Smooth muscle cell (in vitro differentiated cells): ENCODE measurements around the gene KAZN. TPM values are rescaled to one million over a fixed set of nuclear protein-coding genes. Genes with fewer than 3 reads are reported as not detected.

Source experiments
- DNase-seq: peaks from one replicate; lab custom pipeline; 2025; ENCODE audit not compliant: unreplicated experiment; lab: John Stamatoyannopoulos, UW
- H2AFZ ChIP-seq: fragments of 200-600 bp; sonication (generic); 2 replicates; pipeline ENCODE4 v1.6.0; 2016; ENCODE audit warnings: antibody characterized with exemption, low read depth, mild to moderate bottlenecking
- H3F3A ChIP-seq: fragments of 200-600 bp; sonication (generic); 2 replicates; pipeline ENCODE4 v1.6.0; 2017; ENCODE audit warnings: antibody characterized with exemption, low read depth
- H3K27ac ChIP-seq: fragments of 200-600 bp; sonication (generic); 2 replicates; pipeline ENCODE4 v1.5.1; 2016; ENCODE audit warnings: low read depth, mild to moderate bottlenecking
- H3K27me3 ChIP-seq: fragments of 200-600 bp; sonication (generic); 2 replicates; pipeline ENCODE4 v1.6.1; 2016; ENCODE audit warnings: low read depth, mild to moderate bottlenecking
- H3K36me3 ChIP-seq: fragments of 200-600 bp; sonication (generic); 2 replicates; pipeline ENCODE4 v1.5.1; 2016; ENCODE audit warnings: low read depth
- H3K4me1 ChIP-seq: fragments of 200-600 bp; sonication (generic); 2 replicates; pipeline ENCODE4 v1.5.1; 2016; ENCODE audit warnings: low read depth
- H3K4me2 ChIP-seq: fragments of 200-600 bp; sonication (generic); 2 replicates; pipeline ENCODE4 v1.6.0; 2016; ENCODE audit warnings: mild to moderate bottlenecking
- H3K4me3 ChIP-seq: fragments of 200-600 bp; sonication (generic); 2 replicates; pipeline ENCODE4 v1.5.1; 2016; ENCODE audit warnings: mild to moderate bottlenecking
- H3K79me2 ChIP-seq: fragments of 200-600 bp; sonication (generic); 2 replicates; pipeline ENCODE4 v1.6.0; 2016; ENCODE audit warnings: low read depth, mild to moderate bottlenecking
- H3K9ac ChIP-seq: fragments of 200-600 bp; sonication (generic); 2 replicates; pipeline ENCODE4 v1.6.0; 2016; ENCODE audit warnings: low read depth
- H3K9me3 ChIP-seq: fragments of 200-600 bp; sonication (generic); replicated peaks from 2 replicates; pipeline ENCODE4 v1.5.1; 2016; ENCODE audit warnings: low read depth
- H4K20me1 ChIP-seq: fragments of 200-600 bp; sonication (generic); 2 replicates; pipeline ENCODE4 v1.6.0; 2016; ENCODE audit warnings: low read depth
- WGBS: methylation state at CpG from one replicate; pipeline ENCODE4 v1.1.7; 2016; ENCODE audit warnings: low lambda C conversion rate; 5-methylcytosine and 5-hydroxymethylcytosine counted together
- polyA plus RNA-seq: library from polyadenylated mRNA; unstranded; fragments of >200 nt; fragmentation: Nextera tagmentation; extraction: Ambion mirVana; gene quantifications from 2 replicates; pipeline ENCODE4 v1.2.1, GENCODE V29; 2016
- total RNA-seq: library from RNA; depleted of rRNA; stranded (reverse); fragments of >200 nt; gene quantifications from 2 replicates; pipeline ENCODE4 v1.2.3, GENCODE V29; 2014
- TF ChIP-seq, protein P1 (sequence below): fragments of 200-600 bp; sonication (generic); IDR thresholded peaks from 2 replicates; pipeline ENCODE4 v1.5.1; 2017; ENCODE audit warnings: borderline replicate concordance, mild to moderate bottlenecking, antibody characterized with exemption; ENCODE audit not compliant: insufficient read depth, poor library complexity, severe bottlenecking

Gene KAZN
- total and polyA plus RNA-seq, 2 experiments from 2014 or later = 6.3 to 8.2 TPM

DNA sequence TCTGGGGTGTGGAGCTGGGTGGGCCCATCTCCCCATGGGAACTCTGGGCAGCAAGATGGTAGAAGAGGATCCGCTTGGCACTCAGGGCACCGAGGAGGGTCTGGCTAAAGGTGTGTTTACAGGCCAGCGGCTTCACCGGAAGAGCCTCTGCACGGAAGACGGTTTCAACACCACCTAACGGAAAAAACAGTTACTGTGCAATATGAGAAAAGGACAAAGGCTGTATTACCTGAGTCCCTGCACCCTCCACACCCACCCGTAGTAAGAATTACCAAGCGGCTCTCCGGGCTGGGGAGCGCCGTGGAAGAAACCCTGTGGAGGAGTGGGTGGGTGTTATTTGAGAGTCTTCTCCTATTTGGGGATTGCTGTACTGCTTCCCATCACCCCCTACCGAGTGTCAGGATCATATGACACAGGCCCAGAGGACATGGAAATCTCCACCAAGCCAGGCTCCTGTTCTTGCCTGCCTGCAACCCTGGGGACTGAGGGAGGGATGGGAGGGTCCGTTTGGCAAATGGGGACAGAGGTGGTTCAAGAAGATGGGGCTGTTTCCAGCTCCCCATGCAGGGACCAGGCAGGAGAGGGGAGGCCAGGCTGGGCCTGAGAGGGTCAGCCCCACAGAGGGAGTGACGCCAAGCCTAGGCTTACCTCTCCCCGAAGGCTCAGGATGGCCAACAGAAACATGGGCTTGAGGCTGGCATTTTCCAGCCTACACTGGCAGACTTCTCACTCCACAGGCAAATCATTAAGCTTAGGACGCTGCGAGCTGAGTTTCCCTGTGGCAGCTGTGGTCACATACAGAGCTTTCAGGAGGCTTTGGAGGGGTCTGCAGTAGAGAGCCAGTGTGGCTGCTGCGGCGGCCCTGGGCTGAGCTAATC is 351.6 kb downstream of the KAZN start:
- H3K4me1 ChIP-seq = peaks cover 24% of the 10 kb centered on the region
- H3K9me3 ChIP-seq = no peaks in the 10 kb centered on the region
- H3K27ac ChIP-seq = no peak overlapping the region
- no peaks in the 10 kb centered on the region for H4K20me1 ChIP-seq
- no peak for DNase-seq
- H3K27me3 ChIP-seq = no peaks in the 10 kb centered on the region
- H3K36me3 ChIP-seq = no peaks in the 10 kb centered on the region
- H3K9ac ChIP-seq = no peak overlapping the region
- H3K79me2 ChIP-seq = peaks cover 4% of the 10 kb centered on the region
- no peak overlapping the region for H3K4me2 ChIP-seq
- no peak overlapping the region for H2AFZ ChIP-seq
- H3K4me3 ChIP-seq = no peak overlapping the region
- H3F3A ChIP-seq = peaks cover 2% of the 10 kb centered on the region
- 73% methylated on average over 20 of the region's 20 CpGs for WGBS
- TF ChIP-seq, protein P1, sequence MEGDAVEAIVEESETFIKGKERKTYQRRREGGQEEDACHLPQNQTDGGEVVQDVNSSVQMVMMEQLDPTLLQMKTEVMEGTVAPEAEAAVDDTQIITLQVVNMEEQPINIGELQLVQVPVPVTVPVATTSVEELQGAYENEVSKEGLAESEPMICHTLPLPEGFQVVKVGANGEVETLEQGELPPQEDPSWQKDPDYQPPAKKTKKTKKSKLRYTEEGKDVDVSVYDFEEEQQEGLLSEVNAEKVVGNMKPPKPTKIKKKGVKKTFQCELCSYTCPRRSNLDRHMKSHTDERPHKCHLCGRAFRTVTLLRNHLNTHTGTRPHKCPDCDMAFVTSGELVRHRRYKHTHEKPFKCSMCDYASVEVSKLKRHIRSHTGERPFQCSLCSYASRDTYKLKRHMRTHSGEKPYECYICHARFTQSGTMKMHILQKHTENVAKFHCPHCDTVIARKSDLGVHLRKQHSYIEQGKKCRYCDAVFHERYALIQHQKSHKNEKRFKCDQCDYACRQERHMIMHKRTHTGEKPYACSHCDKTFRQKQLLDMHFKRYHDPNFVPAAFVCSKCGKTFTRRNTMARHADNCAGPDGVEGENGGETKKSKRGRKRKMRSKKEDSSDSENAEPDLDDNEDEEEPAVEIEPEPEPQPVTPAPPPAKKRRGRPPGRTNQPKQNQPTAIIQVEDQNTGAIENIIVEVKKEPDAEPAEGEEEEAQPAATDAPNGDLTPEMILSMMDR = no peak

DNA sequence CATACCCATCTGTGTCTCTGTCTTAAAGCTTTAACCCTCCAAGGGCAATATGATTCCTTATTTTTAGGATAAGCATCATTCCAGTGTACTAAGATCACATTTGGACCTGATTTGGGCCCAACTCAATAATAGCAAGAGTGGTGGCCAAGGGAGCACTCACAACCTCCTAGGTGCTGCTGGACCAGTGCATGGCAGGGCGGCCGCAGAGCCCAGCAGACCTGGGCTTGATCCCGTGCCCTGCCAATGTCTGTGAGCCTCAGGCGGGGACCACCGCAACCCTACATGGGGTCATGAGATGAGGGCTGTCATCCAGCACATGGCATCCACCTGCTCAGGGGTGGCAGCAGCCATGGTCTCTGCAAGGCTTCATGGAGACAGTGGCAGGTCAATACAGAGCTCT is 353.3 kb downstream of the KAZN start:
- H3K4me3 ChIP-seq = no peak overlapping the region
- H3K36me3 ChIP-seq = no peaks in the 10 kb centered on the region
- H3K27ac ChIP-seq = no peak overlapping the region
- no peak for DNase-seq
- peaks cover 16% of the 10 kb centered on the region for H3K4me1 ChIP-seq
- peaks cover 4% of the 10 kb centered on the region for H3K79me2 ChIP-seq
- TF ChIP-seq, protein P1 = no peak
- no peaks in the 10 kb centered on the region for H4K20me1 ChIP-seq
- no peak overlapping the region for H2AFZ ChIP-seq
- WGBS = 97% methylated on average over 5 of the region's 5 CpGs
- no peak overlapping the region for H3K4me2 ChIP-seq
- no peaks in the 10 kb centered on the region for H3K27me3 ChIP-seq
- no peaks in the 10 kb centered on the region for H3F3A ChIP-seq
- H3K9ac ChIP-seq = no peak overlapping the region
- no peaks in the 10 kb centered on the region for H3K9me3 ChIP-seq

DNA sequence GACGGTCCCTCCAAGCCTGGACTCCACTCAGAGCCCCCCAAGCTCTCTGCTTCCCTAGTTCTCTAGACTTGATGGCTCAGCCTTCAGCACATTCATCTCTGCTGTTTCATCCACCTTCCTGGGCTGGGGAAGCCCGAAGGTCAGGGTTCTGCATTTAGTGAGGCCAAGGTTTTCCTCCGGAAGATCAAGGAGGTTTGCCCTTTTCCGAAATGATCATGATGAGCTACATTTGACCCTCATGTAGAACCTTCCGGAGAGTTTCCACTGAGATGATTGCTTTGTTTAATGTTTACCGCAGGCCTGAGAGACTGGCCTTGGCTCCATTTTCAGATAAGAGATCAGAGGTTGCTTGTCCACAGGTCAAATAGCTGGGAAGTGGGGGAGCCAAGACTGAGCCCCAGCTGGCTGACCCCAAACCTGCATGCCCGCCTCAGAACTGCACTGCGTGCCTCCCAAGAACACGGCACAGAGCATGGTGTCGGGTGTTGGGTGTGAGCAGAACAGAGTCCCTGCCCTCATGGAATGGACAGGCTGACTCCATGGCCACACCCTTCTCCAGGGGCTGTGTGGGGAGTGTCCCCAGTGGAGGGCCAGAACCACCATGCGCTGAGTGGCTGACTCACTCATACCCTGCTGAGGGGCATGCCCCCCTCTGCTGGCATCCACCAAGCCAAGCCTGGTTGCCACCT is 354.3 kb downstream of the KAZN start:
- Histone ChIP-seq H4K20me1 (no peaks in the 10 kb centered on the region), H3K27ac (no peak overlapping the region), H3K9ac (no peak overlapping the region), H2AFZ (no peak overlapping the region), H3K27me3 (no peaks in the 10 kb centered on the region), H3K4me1 (peaks cover 16% of the 10 kb centered on the region), H3K9me3 (no peaks in the 10 kb centered on the region), H3F3A (no peaks in the 10 kb centered on the region), H3K4me3 (no peak overlapping the region), H3K36me3 (no peaks in the 10 kb centered on the region), H3K4me2 (no peak overlapping the region), H3K79me2 (peaks cover 4% of the 10 kb centered on the region)
- TF ChIP-seq, protein P1 = no peak
- WGBS = 95% methylated on average over 11 of the region's 11 CpGs
- no peak for DNase-seq
